Superior temporal gyrus (tissue), 1 donor: ENCODE results near the gene CALHM2.

Experiments used
- DNase-seq: peaks from one replicate; pipeline ENCODE4 v3.0.0-alpha.2; 2016; ENCODE audit errors: extremely low spot score

The CALHM2 gene

GRCh38 chr10:103450201-103450695, 1.9 kb downstream of the CALHM2 start:
- no peak for DNase-seq

- no peak for DNase-seq
These were observed 2.7 kb downstream of the CALHM2 start for GRCh38 chr10:103449208-103450144.

- DNase-seq = no peak
These were observed 3.4 kb downstream of the CALHM2 start for GRCh38 chr10:103448746-103449145.

- DNase-seq = no peak
These were observed 5.0 kb downstream of the CALHM2 start for GRCh38 chr10:103447187-103447586.

GRCh38 chr10:103445767-103446567, 6.2 kb downstream of the CALHM2 start:
- DNase-seq = no peak

GRCh38 chr10:103445366-103445765, 6.8 kb downstream of the CALHM2 start:
- DNase-seq = no peak

- no peak for DNase-seq
These were observed 7.7 kb downstream of the CALHM2 start for GRCh38 chr10:103444478-103444877.

GRCh38 chr10:103443475-103444185, 8.5 kb downstream of the CALHM2 start:
- no peak for DNase-seq

GRCh38 chr10:103442031-103442461, 10.1 kb downstream of the CALHM2 start:
- DNase-seq = no peak

GRCh38 chr10:103441611-103442010, 10.6 kb downstream of the CALHM2 start:
- no peak for DNase-seq

- DNase-seq = no peak
These were observed 11.0 kb downstream of the CALHM2 start for GRCh38 chr10:103441206-103441605.

- no peak for DNase-seq
These were observed 11.8 kb downstream of the CALHM2 start for GRCh38 chr10:103440416-103440815.

- no peak for DNase-seq
These were observed 12.4 kb downstream of the CALHM2 start for GRCh38 chr10:103439776-103440175.

- no peak for DNase-seq
These were observed 18.3 kb downstream of the CALHM2 start for GRCh38 chr10:103433858-103434257.

- DNase-seq = no peak
These were observed 20.3 kb downstream of the CALHM2 start for GRCh38 chr10:103431902-103432301.

GRCh38 chr10:103429647-103430046, 22.5 kb downstream of the CALHM2 start:
- DNase-seq = no peak

- DNase-seq = no peak
These were observed 23.1 kb downstream of the CALHM2 start for GRCh38 chr10:103428989-103429643.

GRCh38 chr10:103427866-103428265, 24.3 kb downstream of the CALHM2 start:
- DNase-seq = no peak

GRCh38 chr10:103423748-103424147, 28.4 kb downstream of the CALHM2 start:
- no peak for DNase-seq

GRCh38 chr10:103419101-103419500, 33.1 kb downstream of the CALHM2 start:
- no peak for DNase-seq

- no peak for DNase-seq
These were observed 34.6 kb downstream of the CALHM2 start for GRCh38 chr10:103417601-103418000.
